ENCODE measurements around the gene EOMES.

GRCh38 chr3:27723815-27724458 lies 1.8 kb upstream of the EOMES start:
- TF ChIP-seq CTCF (IDR thresholded peaks at IDR 0.05): no peak
- no peak for TF ChIP-seq POLR2A (IDR thresholded peaks at IDR 0.05)
